Measurements from ENCODE around the gene C10orf62.

GRCh38 chr10:97574374-97575126 is 15.0 kb upstream of the C10orf62 start:
- TF ChIP-seq RAD21 (CRISPR knock-in tag; IDR thresholded peaks at IDR 0.05) (no peak), JUNB (CRISPR knock-in tag; IDR thresholded peaks at IDR 0.05; ENCODE audit: borderline replicate concordance) (no peak), ZNF501 (CRISPR knock-in tag; IDR thresholded peaks at IDR 0.05) (no peak), ZNF766 (CRISPR knock-in tag; IDR thresholded peaks at IDR 0.05; ENCODE audit: borderline replicate concordance) (no peak), ZNF788 (CRISPR knock-in tag; IDR thresholded peaks at IDR 0.05; ENCODE audit: borderline replicate concordance) (no peak), CTCF (CRISPR knock-in tag; IDR thresholded peaks at IDR 0.05) (no peak), EHMT2 (IDR thresholded peaks at IDR 0.05; ENCODE audit: borderline replicate concordance, low read depth, low read length) (no peak), SMC3 (IDR thresholded peaks at IDR 0.05; ENCODE audit: low read length) (no peak), CENPX (CRISPR knock-in tag; IDR thresholded peaks at IDR 0.05) (no peak), ADNP (CRISPR knock-in tag; IDR thresholded peaks at IDR 0.05) (no peak), SP1 (IDR thresholded peaks at IDR 0.05) (no peak), SP1 (CRISPR knock-in tag; IDR thresholded peaks at IDR 0.05) (no peak), ZNF18 (CRISPR knock-in tag; IDR thresholded peaks at IDR 0.05; ENCODE audit: insufficient replicate concordance) (no peak), ZNF468 (CRISPR knock-in tag; IDR thresholded peaks at IDR 0.05) (no peak)
